Embryonic facial prominence (tissue), 1 donor: ENCODE results near the gene SNAI3.

Experiments used
- DNase-seq: peaks from one replicate; pipeline ENCODE4 v3.0.0-alpha.2; 2016; ENCODE audit errors: extremely low spot score

The SNAI3 gene

GRCh38 chr16:88705801-88706228 is 19.5 kb upstream of the SNAI3 start:
- no peak for DNase-seq

- DNase-seq, result no peak
These were observed 18.9 kb upstream of the SNAI3 start for GRCh38 chr16:88705076-88705684.

- no peak for DNase-seq
These were observed 17.4 kb upstream of the SNAI3 start for GRCh38 chr16:88703486-88704309.

- no peak for DNase-seq
These were observed 16.3 kb upstream of the SNAI3 start for GRCh38 chr16:88702371-88703210.

- no peak for DNase-seq
These were observed 15.5 kb upstream of the SNAI3 start for GRCh38 chr16:88701581-88702370.

- DNase-seq, result no peak
These were observed 14.6 kb upstream of the SNAI3 start for GRCh38 chr16:88700636-88701482.

GRCh38 chr16:88700322-88700635 is 14.0 kb upstream of the SNAI3 start:
- DNase-seq, result no peak

- no peak for DNase-seq
These were observed 12.9 kb upstream of the SNAI3 start for GRCh38 chr16:88699180-88699579.

- no peak for DNase-seq
These were observed 12.3 kb upstream of the SNAI3 start for GRCh38 chr16:88698646-88699045.

GRCh38 chr16:88697831-88698615 is 11.7 kb upstream of the SNAI3 start:
- no peak for DNase-seq

GRCh38 chr16:88697116-88697830 is 11.0 kb upstream of the SNAI3 start:
- DNase-seq, result no peak

- no peak for DNase-seq
These were observed 10.1 kb upstream of the SNAI3 start for GRCh38 chr16:88696441-88696840.

GRCh38 chr16:88695753-88696152 is 9.4 kb upstream of the SNAI3 start:
- DNase-seq, result no peak

- no peak for DNase-seq
These were observed 8.9 kb upstream of the SNAI3 start for GRCh38 chr16:88695218-88695617.

GRCh38 chr16:88694221-88695087 is 8.1 kb upstream of the SNAI3 start:
- no peak for DNase-seq

GRCh38 chr16:88693420-88694177 is 7.3 kb upstream of the SNAI3 start:
- DNase-seq, result no peak

- DNase-seq, result no peak
These were observed 6.6 kb upstream of the SNAI3 start for GRCh38 chr16:88692861-88693260.
